NCI-H1694 (cell line): Measurements from ENCODE around the gene PDZD2.

Experiments used
- DNase-seq: peaks from one replicate; lab custom pipeline; 2025; lab: John Stamatoyannopoulos, UW

The PDZD2 gene

GRCh38 chr5:31867219-31867618 is 228.3 kb downstream of the PDZD2 start:
- no peak for DNase-seq

- DNase-seq, result no peak
Measured at GRCh38 chr5:31880449-31880848, 241.5 kb downstream of the PDZD2 start.

GRCh38 chr5:31884896-31885295 is 246.0 kb downstream of the PDZD2 start:
- DNase-seq, result no peak

GRCh38 chr5:31886206-31886605 is 247.3 kb downstream of the PDZD2 start:
- no peak for DNase-seq

- no peak for DNase-seq
Measured at GRCh38 chr5:31887556-31887955, 248.6 kb downstream of the PDZD2 start.

GRCh38 chr5:31888564-31888963 is 249.6 kb downstream of the PDZD2 start:
- no peak for DNase-seq

GRCh38 chr5:31889001-31889561 is 250.2 kb downstream of the PDZD2 start:
- no peak for DNase-seq

- no peak for DNase-seq
Measured at GRCh38 chr5:31890046-31890445, 251.1 kb downstream of the PDZD2 start.

- DNase-seq, result no peak
Measured at GRCh38 chr5:31894141-31894540, 255.2 kb downstream of the PDZD2 start.

GRCh38 chr5:31895199-31895820 is 256.4 kb downstream of the PDZD2 start:
- DNase-seq, result no peak

GRCh38 chr5:31898036-31898632 is 259.2 kb downstream of the PDZD2 start:
- no peak for DNase-seq

- DNase-seq, result no peak
Measured at GRCh38 chr5:31900296-31900865, 261.4 kb downstream of the PDZD2 start.

GRCh38 chr5:31901807-31902530 is 263.0 kb downstream of the PDZD2 start:
- DNase-seq, result no peak

- no peak for DNase-seq
Measured at GRCh38 chr5:31908396-31908795, 269.5 kb downstream of the PDZD2 start.

GRCh38 chr5:31909073-31909472 is 270.1 kb downstream of the PDZD2 start:
- no peak for DNase-seq

- no peak for DNase-seq
Measured at GRCh38 chr5:31911291-31912265, 272.6 kb downstream of the PDZD2 start.

GRCh38 chr5:31913808-31914207 is 274.9 kb downstream of the PDZD2 start:
- no peak for DNase-seq

- no peak for DNase-seq
Measured at GRCh38 chr5:31916327-31916726, 277.4 kb downstream of the PDZD2 start.

- DNase-seq, result no peak
Measured at GRCh38 chr5:31918739-31919138, 279.8 kb downstream of the PDZD2 start.

- no peak for DNase-seq
Measured at GRCh38 chr5:31921852-31922305, 282.9 kb downstream of the PDZD2 start.

- DNase-seq, result no peak
Measured at GRCh38 chr5:31924005-31924404, 285.1 kb downstream of the PDZD2 start.
